SH-SY5Y (cell line): Measurements from ENCODE around the gene SOSTDC1.

Experiments used
- GATA2 ChIP-seq: IDR thresholded peaks from 2 replicates; pipeline ENCODE4 v1.6.1; 2011; ENCODE audit warnings: mild to moderate bottlenecking, low read depth, low read length
- GATA3 ChIP-seq: IDR thresholded peaks from 2 replicates; pipeline ENCODE4 v1.6.1; 2011; ENCODE audit warnings: low read depth, mild to moderate bottlenecking, low read length, moderate library complexity

- no peak for TF ChIP-seq GATA2
- no peak for TF ChIP-seq GATA3
These were observed 37.4 kb downstream of the SOSTDC1 start for GRCh38 chr7:16428182-16428581.
